HG02884 (cell line): Measurements from ENCODE around the gene CDKN2B-AS1.

Experiments
- ATAC-seq: cut with Tn5 transposase; IDR thresholded peaks from one replicate; pipeline ENCODE4 v1.9.1; 2021; ENCODE audit warnings: mild to moderate bottlenecking, moderate library complexity; ENCODE audit not compliant: unreplicated experiment

Gene CDKN2B-AS1

GRCh38 chr9:22147813-22148527, 153.4 kb downstream of the CDKN2B-AS1 start:
- ATAC-seq, result no peak

- no peak for ATAC-seq
Measured at GRCh38 chr9:22148528-22148875, 153.9 kb downstream of the CDKN2B-AS1 start.

DNA sequence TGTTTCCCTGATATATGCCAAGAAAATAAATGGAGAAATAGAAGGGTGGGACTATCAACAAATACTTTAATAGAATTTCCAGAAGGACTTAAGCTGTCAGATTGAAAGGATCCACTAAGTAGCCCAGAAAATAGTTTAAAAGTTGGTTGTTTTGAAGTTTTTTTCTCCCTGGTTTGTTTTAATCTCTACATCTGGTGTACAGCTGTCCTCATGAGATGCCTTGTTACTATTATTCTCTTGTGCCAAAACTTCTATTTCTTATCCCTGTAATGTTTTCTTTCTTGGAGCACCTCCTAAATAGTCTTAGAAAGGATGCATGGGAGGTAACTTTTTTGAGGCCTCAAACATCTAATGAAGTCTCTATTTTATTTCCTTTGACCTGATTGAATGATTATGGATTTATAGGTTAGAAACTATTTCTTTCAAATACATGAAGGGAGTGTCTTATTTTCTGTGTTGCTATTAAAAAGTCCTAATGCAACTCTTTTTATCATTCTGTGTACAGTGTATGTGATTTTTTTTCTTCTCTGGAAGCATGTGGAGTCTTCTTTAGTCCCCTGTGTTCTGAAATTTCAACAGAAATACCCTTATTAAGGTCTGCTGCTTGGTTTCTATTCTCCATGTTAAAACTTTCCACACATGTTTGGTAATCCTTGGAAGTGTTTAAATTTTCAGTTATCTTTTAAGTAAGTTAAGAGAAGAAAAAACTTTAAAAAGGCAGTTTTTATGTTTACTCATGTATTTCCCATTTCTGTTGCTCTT, 154.5 kb downstream of the CDKN2B-AS1 start:
- ATAC-seq, result no peak

DNA sequence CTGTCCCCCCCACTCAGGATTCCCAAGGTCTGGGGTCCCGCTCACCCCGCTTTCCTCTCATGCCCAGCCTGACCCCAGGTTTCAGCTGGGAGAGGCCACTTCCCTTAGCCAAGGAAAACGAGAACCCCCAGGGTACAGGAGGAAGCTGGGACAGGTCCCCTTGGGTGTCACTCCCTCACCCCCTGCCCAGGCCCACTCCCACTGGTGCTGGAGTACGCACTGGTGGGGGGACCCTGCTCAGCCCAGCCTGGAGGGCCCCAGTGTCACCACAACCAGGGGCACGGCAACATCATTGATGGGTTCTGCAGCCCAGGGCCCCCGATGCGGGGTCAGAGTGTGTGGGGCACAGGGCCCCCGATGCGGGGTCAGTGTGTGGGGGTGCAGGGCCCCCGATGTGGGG, 159.5 kb downstream of the CDKN2B-AS1 start:
- ATAC-seq, result no peak

DNA sequence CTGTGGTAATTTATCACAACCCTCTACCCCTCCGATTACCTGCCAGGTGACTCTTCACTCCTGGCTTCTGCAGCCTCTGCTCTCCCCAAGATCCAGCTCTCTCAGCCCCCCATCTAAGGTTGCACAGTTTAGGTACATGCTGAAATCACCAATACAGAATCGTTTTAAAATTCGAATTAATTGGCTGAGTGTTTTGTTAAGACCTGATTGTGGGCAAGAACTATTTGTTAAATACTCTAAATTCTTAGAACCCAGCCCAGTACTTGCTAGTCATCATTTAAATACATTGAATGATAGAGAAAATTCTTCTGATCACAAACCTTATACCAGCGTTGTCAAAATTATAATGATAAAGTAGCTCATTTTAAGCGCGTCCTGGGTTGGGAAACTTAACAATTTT, 162.0 kb downstream of the CDKN2B-AS1 start:
- ATAC-seq, result no peak

DNA sequence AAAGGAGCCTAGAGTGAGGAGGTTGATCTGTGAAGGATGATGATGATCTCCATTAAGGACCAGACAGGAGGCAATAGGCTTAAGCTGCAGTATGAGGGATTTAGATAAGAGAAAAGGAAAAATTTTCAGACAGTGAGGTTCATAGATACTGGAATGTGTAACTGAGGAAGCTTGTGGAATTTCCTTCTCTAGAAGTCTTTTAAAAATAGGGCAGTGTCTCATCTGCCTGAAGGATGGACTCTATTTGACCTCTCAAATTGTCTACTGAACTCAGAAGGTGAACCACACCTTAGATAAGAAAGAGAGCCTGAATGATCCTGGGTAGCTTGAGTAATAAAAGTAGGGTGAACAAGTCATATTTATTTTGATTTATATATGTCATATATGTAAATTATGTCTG, 162.7 kb downstream of the CDKN2B-AS1 start:
- ATAC-seq, result no peak

DNA sequence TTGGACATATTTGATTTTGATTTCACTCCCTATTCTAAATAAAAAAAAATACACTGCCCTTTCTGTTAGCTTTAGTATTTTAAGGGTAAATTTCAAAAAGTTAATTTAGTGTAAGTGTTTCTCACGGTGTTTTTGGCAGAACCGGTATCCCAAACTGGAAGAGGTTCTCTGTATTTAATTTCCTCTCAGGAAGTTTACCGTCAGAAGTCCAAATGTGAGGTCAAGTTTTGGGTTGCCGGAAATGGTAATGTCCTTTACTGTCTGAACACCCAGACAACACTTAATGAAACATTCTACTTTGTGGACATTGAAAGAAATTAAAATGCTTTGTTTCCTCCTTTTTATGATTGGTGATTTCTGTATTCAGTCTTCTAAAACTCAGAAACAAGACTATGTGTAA, 163.2 kb downstream of the CDKN2B-AS1 start:
- no peak for ATAC-seq

DNA sequence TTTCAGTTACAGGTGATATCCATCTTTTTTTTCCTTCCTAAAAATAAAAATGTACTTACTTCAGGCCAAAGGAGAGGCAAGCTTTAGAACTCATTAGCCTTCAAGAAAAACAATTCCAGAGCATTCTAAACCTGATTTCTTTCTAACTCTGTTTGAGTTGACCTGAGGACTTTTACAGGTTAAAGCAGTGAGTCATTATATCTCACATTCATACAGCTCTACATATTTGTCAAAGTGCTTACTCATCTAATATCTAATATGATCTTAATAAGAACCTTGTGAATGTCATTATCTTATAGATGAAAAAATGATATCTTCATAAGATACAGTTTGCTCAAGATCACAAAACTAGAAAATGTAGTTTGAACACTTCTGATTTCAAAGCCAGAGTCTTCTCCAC, 163.7 kb downstream of the CDKN2B-AS1 start:
- no peak for ATAC-seq

- no peak for ATAC-seq
Measured at GRCh38 chr9:22158927-22159346, 164.3 kb downstream of the CDKN2B-AS1 start.

GRCh38 chr9:22159586-22159985, 165.0 kb downstream of the CDKN2B-AS1 start:
- no peak for ATAC-seq

GRCh38 chr9:22160221-22160620, 165.6 kb downstream of the CDKN2B-AS1 start:
- no peak for ATAC-seq

GRCh38 chr9:22165144-22165543, 170.6 kb downstream of the CDKN2B-AS1 start:
- ATAC-seq, result no peak

GRCh38 chr9:22169243-22169642, 174.7 kb downstream of the CDKN2B-AS1 start:
- no peak for ATAC-seq

- no peak for ATAC-seq
Measured at GRCh38 chr9:22169727-22170503, 175.3 kb downstream of the CDKN2B-AS1 start.
